GM12878 (cell line): ENCODE measurements around the gene ATP6V0C. TPM values are rescaled to one million over a fixed set of nuclear protein-coding genes. Genes with fewer than 3 reads are reported as not detected.

Experiments
- ATF7 ChIP-seq: fragments of 450-650 bp; IDR thresholded peaks from 2 replicates; pipeline ENCODE4 v1.6.1; 2016; ENCODE audit warnings: low read depth, mild to moderate bottlenecking
- BACH1 ChIP-seq: fragments of 450-650 bp; IDR thresholded peaks from 2 replicates; pipeline ENCODE4 v1.6.1; 2017; ENCODE audit warnings: mild to moderate bottlenecking, borderline replicate concordance
- CBX3 ChIP-seq: fragments of 200-600 bp; sonication (generic); IDR thresholded peaks from 2 replicates; pipeline ENCODE4 v1.6.1; 2016; ENCODE audit warnings: low read depth, borderline replicate concordance
- EZH2 ChIP-seq: IDR thresholded peaks from 2 replicates; pipeline ENCODE4 v1.6.1; 2012; ENCODE audit warnings: low read depth, mild to moderate bottlenecking, control low read depth, inconsistent platforms, low read length, borderline replicate concordance; ENCODE audit not compliant: control insufficient read depth
- HSF1 ChIP-seq: fragments of 150-350 bp; IDR thresholded peaks from 2 replicates; pipeline ENCODE4 v1.6.1; 2014; ENCODE audit warnings: mild to moderate bottlenecking, low read depth, low read length
- IKZF1 ChIP-seq: fragments of 450-650 bp; conservative IDR thresholded peaks from 2 replicates; pipeline ENCODE4 v1.6.1; 2017; ENCODE audit warnings: antibody characterized with exemption, mild to moderate bottlenecking
- MEF2A ChIP-seq: IDR thresholded peaks from 2 replicates; pipeline ENCODE4 v1.6.1; 2011; ENCODE audit warnings: low read depth, mild to moderate bottlenecking, low read length, moderate library complexity; ENCODE audit not compliant: insufficient read depth
- NFIC ChIP-seq: IDR thresholded peaks from 2 replicates; pipeline ENCODE4 v1.6.1; 2012; ENCODE audit warnings: low read depth, mild to moderate bottlenecking, inconsistent platforms, low read length, moderate library complexity
- NFYB ChIP-seq: IDR thresholded peaks from 2 replicates; pipeline ENCODE4 v1.6.1; 2011; ENCODE audit warnings: low read depth, mild to moderate bottlenecking, low read length, improper control_type of control experiment, moderate library complexity; ENCODE audit not compliant: insufficient read depth
- NR2F1 ChIP-seq: fragments of 450-650 bp; conservative IDR thresholded peaks from 2 replicates; pipeline ENCODE4 v1.6.1; 2017; ENCODE audit warnings: mild to moderate bottlenecking
- PML ChIP-seq: IDR thresholded peaks from 2 replicates; pipeline ENCODE4 v1.6.1; 2012; ENCODE audit warnings: low read length, inconsistent platforms
- POU2F2 ChIP-seq: IDR thresholded peaks from 3 replicates; pipeline ENCODE4 v1.6.1; 2011; ENCODE audit warnings: low read depth, mild to moderate bottlenecking, low read length, borderline replicate concordance
- RAD51 ChIP-seq: fragments of 450-650 bp; IDR thresholded peaks from 2 replicates; pipeline ENCODE4 v1.6.1; 2016; ENCODE audit warnings: moderate library complexity, mild to moderate bottlenecking, inconsistent platforms
- RUNX3 ChIP-seq: IDR thresholded peaks from 2 replicates; pipeline ENCODE4 v1.6.1; 2012; ENCODE audit warnings: low read length, inconsistent platforms
- SMAD1 ChIP-seq: fragments of 450-650 bp; IDR thresholded peaks from 2 replicates; pipeline ENCODE4 v1.6.1; 2018; ENCODE audit warnings: mild to moderate bottlenecking, low read depth; ENCODE audit not compliant: partially characterized antibody
- SMC3 ChIP-seq: IDR thresholded peaks from 2 replicates; pipeline ENCODE4 v1.6.1; 2011; ENCODE audit warnings: low read length, improper control_type of control experiment, borderline replicate concordance
- SPI1 ChIP-seq: IDR thresholded peaks from 2 replicates; pipeline ENCODE4 v1.6.1; 2011; ENCODE audit warnings: low read depth, mild to moderate bottlenecking, low read length, moderate library complexity, borderline replicate concordance; ENCODE audit not compliant: insufficient read depth
- TAF1 ChIP-seq: IDR thresholded peaks from 2 replicates; pipeline ENCODE4 v1.6.1; 2011; ENCODE audit warnings: mild to moderate bottlenecking, low read depth, low read length, borderline replicate concordance
- TBL1XR1 ChIP-seq: IDR thresholded peaks from 2 replicates; pipeline ENCODE4 v1.6.1; 2012; ENCODE audit warnings: low read depth, low read length, improper control_type of control experiment
- ZNF207 ChIP-seq: fragments of 450-650 bp; IDR thresholded peaks from 2 replicates; pipeline ENCODE4 v1.6.1; 2014; ENCODE audit warnings: antibody characterized with exemption, mild to moderate bottlenecking, borderline replicate concordance
- ZNF274 ChIP-seq: IDR thresholded peaks from one replicate; pipeline ENCODE4 v1.8.0; 2011; ENCODE audit not compliant: insufficient read length, insufficient read depth
- ZNF622 ChIP-seq: fragments of 450-650 bp; IDR thresholded peaks from 2 replicates; pipeline ENCODE4 v1.6.1; 2017; ENCODE audit warnings: mild to moderate bottlenecking, inconsistent platforms
- polyA plus RNA-seq, 11 experiments: library from polyadenylated mRNA; depleted of rRNA in 4 of 11; unstranded in 6 of 11; stranded (reverse) in 5 of 11; fragments of >200 nt; fragmentation: Nextera tagmentation in 4 of 11; fragmentation: Illumina TruSeq in 1 of 11; extraction: Ambion mirVana in 4 of 11; extraction: Trizol in 1 of 11; gene quantifications; 1 replicate in 1 of 11; 2 replicates in 10 of 11; pipeline versions ENCODE4 v1.2.1 to v1.2.3, GENCODE V29; 2011 to 2016; ENCODE audit warnings: inconsistent platforms in 2 of 11, missing spikeins in 2 of 11, low read depth in 1 of 11
- total RNA-seq, 4 experiments: library from RNA; depleted of rRNA in 3 of 4; stranded (reverse); fragments of >200 nt in 3 of 4; fragmentation: Illumina TruSeq in 1 of 4; extraction: Trizol in 1 of 4; gene quantifications; 2 replicates each; pipeline versions ENCODE4 v1.2.1 to v1.2.3, GENCODE V29; 2013 to 2021
- TF ChIP-seq, protein P1 (sequence below): fragments of 450-650 bp; conservative IDR thresholded peaks from 2 replicates; pipeline ENCODE4 v1.6.1; 2017; ENCODE audit warnings: mild to moderate bottlenecking, moderate library complexity
- TF ChIP-seq, protein P2 (sequence below): fragments of 450-650 bp; IDR thresholded peaks from 2 replicates; pipeline ENCODE4 v1.6.1; 2017; ENCODE audit warnings: mild to moderate bottlenecking

The ATP6V0C gene
- total and polyA plus RNA-seq, 10 of the 15 experiments (the other 5 are each of a cell fraction or from before 2014, with no cell fraction given): 2.4 to 135 (median 18.4) TPM

DNA sequence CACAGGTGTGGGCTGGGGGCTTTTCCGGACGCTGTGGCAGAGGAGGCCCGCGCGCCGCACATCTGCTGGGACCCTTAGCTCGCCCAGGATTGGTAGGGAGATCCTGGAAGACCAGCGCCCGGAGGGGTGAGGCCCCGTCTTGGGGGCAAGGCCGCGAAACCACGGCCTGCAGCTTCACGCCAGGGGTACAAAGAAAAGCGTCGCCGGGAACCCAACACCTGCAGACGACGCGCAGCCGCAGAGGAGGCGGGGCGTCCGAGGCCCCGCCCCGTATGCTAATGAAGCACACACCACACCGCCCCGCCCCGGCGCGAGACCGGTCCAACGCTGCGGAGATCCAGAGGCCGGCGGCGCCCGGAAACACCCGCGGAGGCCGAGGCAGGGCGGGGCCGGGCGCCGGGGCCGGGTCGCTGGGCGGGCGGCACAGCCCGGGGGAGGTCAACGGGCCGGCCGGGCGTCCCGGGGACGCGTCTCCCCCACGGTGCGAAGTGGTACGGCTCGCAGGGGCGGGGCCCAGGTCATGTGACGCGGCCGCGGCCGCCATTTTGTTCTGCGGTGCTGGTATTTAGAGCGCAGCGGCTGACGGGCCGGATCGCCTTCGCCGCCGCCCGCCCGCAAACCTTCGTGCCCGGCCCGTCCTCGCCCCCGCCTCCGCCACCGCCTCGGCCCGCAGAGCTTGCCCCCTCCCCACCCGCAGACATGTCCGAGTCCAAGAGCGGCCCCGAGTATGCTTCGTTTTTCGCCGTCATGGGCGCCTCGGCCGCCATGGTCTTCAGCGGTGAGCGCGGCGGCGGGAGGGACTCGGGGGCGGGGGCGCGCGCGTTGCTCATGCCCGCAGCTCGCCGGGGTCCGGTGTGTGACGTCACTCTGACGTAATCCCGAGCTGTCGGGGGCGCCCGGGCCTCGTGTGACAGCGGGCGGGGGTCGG, at the start of gene ATP6V0C (continued):
- TF ChIP-seq, protein P1, sequence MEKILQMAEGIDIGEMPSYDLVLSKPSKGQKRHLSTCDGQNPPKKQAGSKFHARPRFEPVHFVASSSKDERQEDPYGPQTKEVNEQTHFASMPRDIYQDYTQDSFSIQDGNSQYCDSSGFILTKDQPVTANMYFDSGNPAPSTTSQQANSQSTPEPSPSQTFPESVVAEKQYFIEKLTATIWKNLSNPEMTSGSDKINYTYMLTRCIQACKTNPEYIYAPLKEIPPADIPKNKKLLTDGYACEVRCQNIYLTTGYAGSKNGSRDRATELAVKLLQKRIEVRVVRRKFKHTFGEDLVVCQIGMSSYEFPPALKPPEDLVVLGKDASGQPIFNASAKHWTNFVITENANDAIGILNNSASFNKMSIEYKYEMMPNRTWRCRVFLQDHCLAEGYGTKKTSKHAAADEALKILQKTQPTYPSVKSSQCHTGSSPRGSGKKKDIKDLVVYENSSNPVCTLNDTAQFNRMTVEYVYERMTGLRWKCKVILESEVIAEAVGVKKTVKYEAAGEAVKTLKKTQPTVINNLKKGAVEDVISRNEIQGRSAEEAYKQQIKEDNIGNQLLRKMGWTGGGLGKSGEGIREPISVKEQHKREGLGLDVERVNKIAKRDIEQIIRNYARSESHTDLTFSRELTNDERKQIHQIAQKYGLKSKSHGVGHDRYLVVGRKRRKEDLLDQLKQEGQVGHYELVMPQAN: peak; percentile 64; the same call in 1 of the 2 replicates
- TF ChIP-seq NR2F1 (peak; percentile 85), NFIC (no peak), TBL1XR1 (peak; percentile 19; the same call in 1 of the 2 replicates), ZNF207 (peak; percentile 96), SMAD1 (no peak), ATF7 (0 out of 2 replicates have a peak, but pooled peaks have one; percentile 46), TAF1 (peak; percentile 87), MEF2A (0 out of 2 replicates have a peak, but pooled peaks have one; percentile 4), RAD51 (peak; percentile 51; the same call in 1 of the 2 replicates), BACH1 (peak; percentile 49; the same call in 1 of the 2 replicates), POU2F2 (peak; percentile 87; the same call in 1 of the 3 replicates), SPI1 (no peak), EZH2 (no peak), CBX3 (no peak), ZNF622 (no peak), RUNX3 (peak; percentile 62), SMC3 (no peak), HSF1 (no peak), ZNF274 (no peak), PML (no peak; the same call in 1 of the 2 replicates), NFYB (no peak), IKZF1 (peak; percentile 81)
- TF ChIP-seq, protein P2, sequence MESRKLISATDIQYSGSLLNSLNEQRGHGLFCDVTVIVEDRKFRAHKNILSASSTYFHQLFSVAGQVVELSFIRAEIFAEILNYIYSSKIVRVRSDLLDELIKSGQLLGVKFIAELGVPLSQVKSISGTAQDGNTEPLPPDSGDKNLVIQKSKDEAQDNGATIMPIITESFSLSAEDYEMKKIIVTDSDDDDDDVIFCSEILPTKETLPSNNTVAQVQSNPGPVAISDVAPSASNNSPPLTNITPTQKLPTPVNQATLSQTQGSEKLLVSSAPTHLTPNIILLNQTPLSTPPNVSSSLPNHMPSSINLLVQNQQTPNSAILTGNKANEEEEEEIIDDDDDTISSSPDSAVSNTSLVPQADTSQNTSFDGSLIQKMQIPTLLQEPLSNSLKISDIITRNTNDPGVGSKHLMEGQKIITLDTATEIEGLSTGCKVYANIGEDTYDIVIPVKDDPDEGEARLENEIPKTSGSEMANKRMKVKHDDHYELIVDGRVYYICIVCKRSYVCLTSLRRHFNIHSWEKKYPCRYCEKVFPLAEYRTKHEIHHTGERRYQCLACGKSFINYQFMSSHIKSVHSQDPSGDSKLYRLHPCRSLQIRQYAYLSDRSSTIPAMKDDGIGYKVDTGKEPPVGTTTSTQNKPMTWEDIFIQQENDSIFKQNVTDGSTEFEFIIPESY: no peak
